ENCODE measurements around the gene ERGIC1. TPM values are rescaled to one million over a fixed set of nuclear protein-coding genes. Genes with fewer than 3 reads are reported as not detected.
"Not testable (repeated sequence)": the region's sequence is repeated elsewhere in the genome, so short reads cannot be mapped to it uniquely, and the experiment has no call there.

ERGIC1 gene
- total RNA-seq: 100 to 1,000 TPM in 2 of 4 donors, 10 to 100 TPM in 2; 60.9 to 123 (median 99.3) TPM

GRCh38 chr5:172833686-172834414, at the start of gene ERGIC1:
TSS of gene ERGIC1 (plus strand) at chr5:172834251. CDS start at chr5:172834414, 163 bp downstream.
- TF ChIP-seq POLR2A (IDR thresholded peaks at IDR 0.05): peak; percentile 19 to 68
- peak in 1 of 2 donors; percentile 70 for TF ChIP-seq EP300 (IDR thresholded peaks at IDR 0.05)
- TF ChIP-seq CTCF (IDR thresholded peaks at IDR 0.05): peak in 1 of 5 experiments; percentile 7
- no peaks in the 10 kb centered on the region for H3K36me3 ChIP-seq
- H3K9me3 ChIP-seq: no peaks in the 10 kb centered on the region
- WGBS, 2 donors: 3 to 4% methylated on average over 30 to 48 of the region's 53 CpGs
- peak within 1 kb of the TSS; percentile 85 to 93 (median 88) for H3K27ac ChIP-seq
- H3K4me1 ChIP-seq: peaks cover 0 to 46% (median 27%) of the 10 kb centered on the region in 4 donors
- H3K27me3 ChIP-seq: no peaks in the 10 kb centered on the region
- peak within 1 kb of the TSS; percentile 92 to 97 (median 96) for H3K4me3 ChIP-seq
- DNase-seq (ENCODE audit: low spot score in 2 of 2): peak; percentile 66 to 74

- Histone ChIP-seq H3K4me3 (no peak overlapping the region), H3K27ac (no peak overlapping the region), H3K4me1 (peaks cover 0 to 32% (median 27%) of the 10 kb centered on the region in 4 donors), H3K36me3 (no peaks in the 10 kb centered on the region), H3K9me3 (no peaks in the 10 kb centered on the region), H3K27me3 (no peaks in the 10 kb centered on the region)
- 86% methylated on average over 7 of the region's 7 CpGs for WGBS, 2 donors
- DNase-seq (ENCODE audit: low spot score in 2 of 2): no peak
- TF ChIP-seq CTCF (IDR thresholded peaks at IDR 0.05) (no peak), POLR2A (IDR thresholded peaks at IDR 0.05) (no peak), EP300 (IDR thresholded peaks at IDR 0.05) (no peak)
These were observed 48.5 kb upstream of the ERGIC1 start for GRCh38 chr5:172785429-172786088.

- Histone ChIP-seq H3K9me3 (no peaks in the 10 kb centered on the region), H3K36me3 (no peaks in the 10 kb centered on the region), H3K27me3 (no peaks in the 10 kb centered on the region), H3K4me1 (peaks cover 0 to 40% (median 27%) of the 10 kb centered on the region in 4 donors), H3K4me3 (no peak overlapping the region), H3K27ac (peak overlapping the region in 2 of 4 donors; percentile 89 to 90)
- TF ChIP-seq CTCF (IDR thresholded peaks at IDR 0.05) (no peak), POLR2A (IDR thresholded peaks at IDR 0.05) (no peak), EP300 (IDR thresholded peaks at IDR 0.05) (no peak)
- 79 to 85% methylated on average over 9 of the region's 9 CpGs for WGBS, 2 donors
- peak in 1 of 2 donors; percentile 2 for DNase-seq (ENCODE audit: low spot score in 2 of 2)
These were observed 47.2 kb upstream of the ERGIC1 start for GRCh38 chr5:172786736-172787462.

GRCh38 chr5:172787538-172787937, 46.5 kb upstream of the ERGIC1 start:
- DNase-seq (ENCODE audit: low spot score in 2 of 2); H3K4me3 ChIP-seq; H3K27me3 ChIP-seq; H3K9me3 ChIP-seq; H3K36me3 ChIP-seq: not testable (repeated sequence)
- peak overlapping the region in 2 of 4 donors; percentile 89 to 90 for H3K27ac ChIP-seq
- H3K4me1 ChIP-seq: peaks cover 0 to 40% (median 27%) of the 10 kb centered on the region in 4 donors
- 89 to 96% methylated on average over 3 of the region's 3 CpGs for WGBS, 2 donors

GRCh38 chr5:172788771-172789686, 45.0 kb upstream of the ERGIC1 start:
- H3K4me1 ChIP-seq: peaks cover 0 to 48% (median 33%) of the 10 kb centered on the region in 4 donors
- WGBS, 2 donors: 47 to 56% methylated on average over 21 of the region's 21 CpGs
- H3K4me3 ChIP-seq: no peak overlapping the region
- DNase-seq (ENCODE audit: low spot score in 2 of 2): peak; percentile 9 to 47
- peak overlapping the region; percentile 73 to 90 (median 86) for H3K27ac ChIP-seq
- H3K9me3 ChIP-seq: no peaks in the 10 kb centered on the region
- H3K36me3 ChIP-seq: no peaks in the 10 kb centered on the region
- TF ChIP-seq EP300 (IDR thresholded peaks at IDR 0.05) (no peak), CTCF (IDR thresholded peaks at IDR 0.05) (no peak), POLR2A (IDR thresholded peaks at IDR 0.05) (no peak)
- no peaks in the 10 kb centered on the region for H3K27me3 ChIP-seq

Data from tibial nerve (tissue), 4 donors.